ENCODE measurements around the gene POLR1B. TPM values are rescaled to one million over a fixed set of nuclear protein-coding genes. Genes with fewer than 3 reads are reported as not detected.
"Not testable (repeated sequence)": the region's sequence is repeated elsewhere in the genome, so short reads cannot be mapped to it uniquely, and the experiment has no call there.

Gene POLR1B
- total RNA-seq, 4 donors from 2014 or later, result 6.8 to 41.4 (median 17.8) TPM

DNA sequence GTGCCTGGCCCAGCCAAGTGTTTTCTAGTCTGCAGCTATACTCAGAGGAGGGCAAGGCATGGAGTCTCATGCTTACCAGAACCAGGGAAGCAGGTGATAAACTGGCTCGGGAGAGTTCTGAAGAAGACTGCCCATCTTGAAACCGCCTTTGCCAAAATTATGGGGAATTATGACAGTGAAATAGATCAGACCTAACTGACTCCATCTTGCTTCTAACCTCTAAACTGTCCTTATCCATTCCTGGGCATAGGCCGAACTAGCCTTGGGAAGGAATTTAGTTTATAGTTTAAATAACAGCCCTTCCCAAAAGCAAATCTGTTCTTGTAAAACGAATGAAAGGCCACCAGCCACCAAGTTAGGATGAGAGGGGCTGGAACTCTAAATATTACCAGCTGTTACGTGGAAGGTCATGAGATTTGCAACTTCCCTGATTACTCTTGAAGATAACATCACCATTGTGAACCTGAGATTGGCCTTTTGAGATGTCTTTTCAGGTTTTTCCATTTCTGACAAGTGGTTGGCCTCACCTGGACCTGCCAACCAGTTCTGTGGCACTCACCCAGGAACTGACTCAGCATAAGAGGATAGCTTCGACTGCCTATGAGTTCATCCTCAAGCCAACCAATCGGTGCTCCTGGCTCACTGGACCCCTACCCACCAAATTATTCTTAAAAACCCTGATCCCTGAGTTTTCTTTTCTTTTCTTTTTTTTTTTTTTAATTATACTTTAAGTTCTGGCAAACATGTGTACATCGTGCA is 65.6 kb downstream of the POLR1B start:
- TF ChIP-seq POLR2A (IDR thresholded peaks at IDR 0.05), result no peak
- TF ChIP-seq, protein P1, sequence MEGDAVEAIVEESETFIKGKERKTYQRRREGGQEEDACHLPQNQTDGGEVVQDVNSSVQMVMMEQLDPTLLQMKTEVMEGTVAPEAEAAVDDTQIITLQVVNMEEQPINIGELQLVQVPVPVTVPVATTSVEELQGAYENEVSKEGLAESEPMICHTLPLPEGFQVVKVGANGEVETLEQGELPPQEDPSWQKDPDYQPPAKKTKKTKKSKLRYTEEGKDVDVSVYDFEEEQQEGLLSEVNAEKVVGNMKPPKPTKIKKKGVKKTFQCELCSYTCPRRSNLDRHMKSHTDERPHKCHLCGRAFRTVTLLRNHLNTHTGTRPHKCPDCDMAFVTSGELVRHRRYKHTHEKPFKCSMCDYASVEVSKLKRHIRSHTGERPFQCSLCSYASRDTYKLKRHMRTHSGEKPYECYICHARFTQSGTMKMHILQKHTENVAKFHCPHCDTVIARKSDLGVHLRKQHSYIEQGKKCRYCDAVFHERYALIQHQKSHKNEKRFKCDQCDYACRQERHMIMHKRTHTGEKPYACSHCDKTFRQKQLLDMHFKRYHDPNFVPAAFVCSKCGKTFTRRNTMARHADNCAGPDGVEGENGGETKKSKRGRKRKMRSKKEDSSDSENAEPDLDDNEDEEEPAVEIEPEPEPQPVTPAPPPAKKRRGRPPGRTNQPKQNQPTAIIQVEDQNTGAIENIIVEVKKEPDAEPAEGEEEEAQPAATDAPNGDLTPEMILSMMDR (IDR thresholded peaks at IDR 0.05), result no peak

GRCh38 chr2:112609320-112609719 is 67.1 kb downstream of the POLR1B start:
- not testable (repeated sequence) for H3K4me3 ChIP-seq, H3K4me1 ChIP-seq, H3K27me3 ChIP-seq, H3K9me3 ChIP-seq, H3K36me3 ChIP-seq, H3K27ac ChIP-seq, DNase-seq
- intact Hi-C loops (cut with DNase I; ENCODE audit: low total_unique reads), result loop anchor here (10.0 kb wide), 1 partner anchor 115 kb away; the partner anchor contains the start of gene NT5DC4

More for the DNA sequence above, 65.6 kb downstream of the POLR1B start:
- Histone ChIP-seq H3K27me3 (no peaks in the 10 kb centered on the region), H3K4me3 (no peak overlapping the region), H3K27ac (no peak overlapping the region), H3K36me3 (no peaks in the 10 kb centered on the region), H3K9me3 (no peaks in the 10 kb centered on the region), H3K4me1 (no peaks in the 10 kb centered on the region)
- intact Hi-C loops (cut with DNase I; ENCODE audit: low total_unique reads), result loop anchor here (10.0 kb wide), 1 partner anchor 117 kb away; the partner anchor contains the start of gene NT5DC4
- DNase-seq, result no peak

GRCh38 chr2:112612283-112612682 is 70.0 kb downstream of the POLR1B start:
- H3K4me3 ChIP-seq; H3K9me3 ChIP-seq; H3K4me1 ChIP-seq; H3K27ac ChIP-seq; intact Hi-C loops (cut with DNase I; ENCODE audit: low total_unique reads); H3K36me3 ChIP-seq; DNase-seq; H3K27me3 ChIP-seq: not testable (repeated sequence)

DNA sequence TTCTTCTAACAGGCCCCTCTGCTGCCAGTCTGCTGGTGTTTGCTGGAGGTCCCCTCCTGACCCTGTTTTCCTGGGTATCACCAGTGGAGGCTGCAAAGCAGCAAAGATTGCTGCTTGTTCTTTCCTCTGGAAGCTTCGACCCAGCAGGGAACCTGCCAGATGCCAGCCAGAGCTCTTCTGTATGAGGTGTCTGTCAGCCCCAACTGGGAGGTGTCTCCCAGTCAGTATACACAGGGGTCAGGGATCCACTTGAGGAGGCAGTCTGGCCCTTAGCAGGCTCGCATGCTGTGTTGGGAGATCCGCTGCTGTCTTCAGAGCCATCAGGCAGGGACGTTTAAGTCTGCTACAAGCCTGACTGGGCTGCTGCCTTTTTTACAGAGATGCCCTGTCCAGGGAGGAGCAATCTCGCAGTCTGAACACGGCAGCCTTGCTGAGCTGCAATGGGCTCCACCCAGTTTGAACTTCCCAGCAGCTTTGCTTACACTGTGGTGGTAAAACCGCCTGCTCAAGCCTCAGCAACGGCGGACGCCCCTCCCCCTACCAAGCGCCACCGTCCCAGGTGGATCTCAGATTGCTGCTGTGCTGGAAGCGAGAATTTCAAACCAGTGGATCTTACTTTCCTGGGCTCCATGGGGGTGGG is 72.1 kb downstream of the POLR1B start:
- no peaks in the 10 kb centered on the region for H3K27me3 ChIP-seq
- DNase-seq, result no peak
- TF ChIP-seq, protein P1 (IDR thresholded peaks at IDR 0.05), result no peak
- TF ChIP-seq POLR2A (IDR thresholded peaks at IDR 0.05), result no peak
- H3K36me3 ChIP-seq, result no peaks in the 10 kb centered on the region
- intact Hi-C loops (cut with DNase I; ENCODE audit: low total_unique reads), result no loop called here
- no peak overlapping the region for H3K4me3 ChIP-seq
- no peaks in the 10 kb centered on the region for H3K4me1 ChIP-seq
- H3K9me3 ChIP-seq, result no peaks in the 10 kb centered on the region
- H3K27ac ChIP-seq, result no peak overlapping the region

DNA sequence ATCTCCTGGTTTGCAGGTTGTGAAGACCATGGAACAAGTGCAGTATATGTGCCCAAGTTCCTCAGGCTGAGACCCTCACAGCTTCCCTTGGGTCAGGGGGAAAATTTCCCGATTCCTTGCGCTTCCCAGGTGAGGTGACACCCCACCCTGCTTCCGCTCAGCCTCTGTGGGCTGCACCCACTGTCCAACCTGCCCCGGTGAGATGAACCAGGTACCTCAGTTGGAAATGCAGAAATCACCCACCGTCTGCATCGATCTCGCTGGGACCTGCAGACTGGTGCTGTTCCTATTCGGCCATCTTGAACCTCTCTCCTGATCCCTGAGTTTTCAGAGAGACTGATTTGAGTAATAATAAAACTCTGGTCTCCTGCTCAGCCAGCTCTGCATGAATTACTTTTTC is 72.8 kb downstream of the POLR1B start:
- Histone ChIP-seq H3K9me3 (no peaks in the 10 kb centered on the region), H3K4me3 (no peak overlapping the region), H3K27ac (no peak overlapping the region), H3K27me3 (no peaks in the 10 kb centered on the region), H3K36me3 (no peaks in the 10 kb centered on the region), H3K4me1 (no peaks in the 10 kb centered on the region)
- TF ChIP-seq, protein P1 (IDR thresholded peaks at IDR 0.05), result no peak
- TF ChIP-seq POLR2A (IDR thresholded peaks at IDR 0.05), result no peak
- intact Hi-C loops (cut with DNase I; ENCODE audit: low total_unique reads), result no loop called here
- DNase-seq, result no peak

DNA sequence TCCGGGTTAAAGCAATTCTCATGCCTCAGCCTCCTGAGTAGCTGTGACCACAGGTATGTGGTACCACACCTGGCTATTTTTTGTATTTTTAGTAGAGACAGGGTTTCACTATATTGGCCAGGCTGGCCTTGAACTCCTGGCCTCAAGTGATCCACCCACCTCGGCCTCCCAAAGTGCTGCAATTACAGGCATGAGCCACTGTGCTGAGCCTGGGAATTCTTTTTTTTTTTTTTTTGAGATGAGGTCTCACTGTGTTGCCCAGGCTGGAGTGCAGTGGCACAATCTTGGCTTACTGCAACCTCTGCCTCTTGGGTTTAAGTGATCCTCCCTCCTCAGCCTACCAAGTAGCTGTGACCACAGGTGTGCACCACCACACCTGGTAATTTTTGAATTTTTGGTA is 73.5 kb downstream of the POLR1B start:
- intact Hi-C loops (cut with DNase I; ENCODE audit: low total_unique reads); H3K9me3 ChIP-seq; H3K27ac ChIP-seq; H3K4me1 ChIP-seq; DNase-seq; H3K4me3 ChIP-seq; H3K27me3 ChIP-seq; H3K36me3 ChIP-seq: not testable (repeated sequence)
